Measurements from ENCODE around the gene AQP1.

GRCh38 chr7:30899066-30899465 is 12.6 kb upstream of the AQP1 start:
- TF ChIP-seq CTCF (IDR thresholded peaks at IDR 0.05) (no peak), POLR2A (IDR thresholded peaks at IDR 0.05) (no peak)

Data from thyroid gland (tissue), 4 donors.